HEK293 (cell line): ENCODE measurements around the gene ZNF117.
A peak's percentile ranks its signal among the peaks of the same experiment; 100 is the strongest.
"Not testable (repeated sequence)": the region's sequence is repeated elsewhere in the genome, so short reads cannot be mapped to it uniquely, and the experiment has no call there.

Source experiments
- CTCF ChIA-PET: fragments of 350-600 bp; formaldehyde crosslinking; extraction: SDS; loops from one replicate; lab custom pipeline; 2021; ENCODE audit warnings: antibody characterized with exemption; lab: Yijun Ruan, JAX
- POLR2A ChIA-PET: fragments of 300-600 bp; formaldehyde crosslinking; extraction: SDS; loops from one replicate; lab custom pipeline; 2020; ENCODE audit warnings: antibody characterized with exemption, inconsistent platforms; lab: Yijun Ruan, JAX
- H3K27ac ChIP-seq: fragments of 200-500 bp; sonication (Bioruptor generic); 2 replicates; pipeline ENCODE4 v1.5.1; 2014; ENCODE audit warnings: low read depth, low read length, control low read depth, inconsistent platforms; ENCODE audit errors: extremely low read depth
- H3K36me3 ChIP-seq, 2 experiments: fragments of 200-500 bp in 1 of 2; sonication (Bioruptor generic) in 1 of 2; 1 replicate in 1 of 2; 2 replicates in 1 of 2; pipeline ENCODE4 v1.5.1; 2014 to 2017; ENCODE audit warnings: inconsistent platforms in 2 of 2, low read length in 2 of 2; ENCODE audit not compliant: control insufficient read depth in 2 of 2, insufficient read depth in 1 of 2
- H3K4me1 ChIP-seq: fragments of 200-500 bp; sonication (Bioruptor generic); 2 replicates; pipeline ENCODE4 v1.5.1; 2014; ENCODE audit warnings: mild to moderate bottlenecking, low read length, inconsistent platforms; ENCODE audit not compliant: control insufficient read depth, insufficient read depth
- H3K4me3 ChIP-seq: 2 replicates; pipeline ENCODE4 v1.5.1; 2011; ENCODE audit warnings: low read depth, mild to moderate bottlenecking, control low read depth, low read length, moderate library complexity
- H3K9me3 ChIP-seq: fragments of 200-500 bp; sonication (Bioruptor generic); 2 replicates; pipeline ENCODE4 v1.5.1; 2014; ENCODE audit warnings: low read depth, low read length, inconsistent platforms; ENCODE audit not compliant: control insufficient read depth, insufficient read depth
- ZNF146 ChIP-seq: fragments of 450-650 bp; formaldehyde crosslinking; IDR thresholded peaks from 2 replicates; pipeline ENCODE4 v1.5.1; 2016; ENCODE audit warnings: missing biosample characterization, missing genetic modification characterization
- ZNF335 ChIP-seq: fragments of 450-650 bp; formaldehyde crosslinking; conservative IDR thresholded peaks from 2 replicates; pipeline ENCODE4 v1.5.1; 2016; ENCODE audit warnings: missing biosample characterization, missing genetic modification characterization

The ZNF117 gene

DNA sequence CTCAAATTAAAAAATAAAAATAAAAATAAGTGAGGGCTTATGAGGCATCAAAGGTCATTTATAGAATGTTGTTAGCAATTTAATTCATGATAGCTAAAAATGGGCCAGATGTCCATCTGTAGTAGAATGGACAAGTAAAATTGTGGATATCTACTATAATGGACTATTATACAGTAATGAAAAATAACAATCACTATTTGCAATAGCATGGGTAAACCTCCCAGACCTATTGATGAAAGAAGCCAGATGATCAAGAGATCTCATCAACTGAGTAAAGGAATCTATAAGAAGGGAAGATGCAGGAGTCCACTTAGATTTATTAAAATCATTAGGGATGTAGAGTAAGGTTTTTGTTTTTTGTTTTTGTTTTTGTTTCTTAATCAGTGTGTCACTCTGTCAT lies 44.6 kb upstream of the ZNF117 start:
- H3K9me3 ChIP-seq, H3K4me1 ChIP-seq, H3K4me3 ChIP-seq, H3K36me3 ChIP-seq, CTCF ChIA-PET: not testable (repeated sequence)
- POLR2A ChIA-PET, result interaction anchor here (0.6 kb wide), 1 partner anchor 29 kb away, joined by 3 read pairs; no protein-coding TSS in a partner anchor
- TF ChIP-seq ZNF146 (tag by site-specific recombination), result peak; percentile 62
- TF ChIP-seq, all 188 proteins: peak for 1; not testable (repeated sequence) for 187
- not testable (repeated sequence) for H3K27ac ChIP-seq

DNA sequence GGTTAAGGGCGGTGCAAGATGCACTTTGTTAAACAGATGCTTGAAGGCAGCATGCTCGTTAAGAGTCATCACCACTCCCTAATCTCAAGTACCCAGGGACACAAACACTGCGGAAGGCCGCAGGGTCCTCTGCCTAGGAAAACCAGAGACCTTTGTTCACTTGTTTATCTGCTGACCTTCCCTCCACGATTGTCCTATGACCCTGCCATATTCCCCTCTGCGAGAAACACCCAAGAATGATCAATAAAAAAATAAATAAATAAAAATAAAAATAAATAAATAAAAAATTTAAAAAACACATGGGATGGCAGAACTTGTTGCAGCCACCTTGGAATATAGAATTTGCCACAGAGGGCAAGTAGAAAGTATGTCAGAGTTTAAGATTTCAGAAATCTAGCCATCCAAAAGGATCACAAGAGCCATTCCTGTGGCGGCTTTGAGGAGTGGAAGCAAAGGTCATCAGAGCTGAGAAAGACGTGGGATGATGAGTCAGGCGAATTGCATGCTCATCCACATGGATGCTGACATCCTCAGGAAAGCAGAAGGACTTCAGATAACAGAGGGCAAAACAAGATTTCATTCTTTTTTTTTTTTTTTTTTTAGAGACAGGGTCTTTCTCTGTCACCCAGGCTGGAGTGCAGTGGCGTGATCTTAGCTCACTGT lies 43.4 kb upstream of the ZNF117 start:
- H3K4me3 ChIP-seq, H3K9me3 ChIP-seq, H3K36me3 ChIP-seq, CTCF ChIA-PET, H3K4me1 ChIP-seq, H3K27ac ChIP-seq: not testable (repeated sequence)
- POLR2A ChIA-PET, result interaction anchor here (0.8 kb wide), 1 partner anchor 27 kb away, joined by 3 read pairs; the partner anchor contains the start of gene ERV3-1

DNA sequence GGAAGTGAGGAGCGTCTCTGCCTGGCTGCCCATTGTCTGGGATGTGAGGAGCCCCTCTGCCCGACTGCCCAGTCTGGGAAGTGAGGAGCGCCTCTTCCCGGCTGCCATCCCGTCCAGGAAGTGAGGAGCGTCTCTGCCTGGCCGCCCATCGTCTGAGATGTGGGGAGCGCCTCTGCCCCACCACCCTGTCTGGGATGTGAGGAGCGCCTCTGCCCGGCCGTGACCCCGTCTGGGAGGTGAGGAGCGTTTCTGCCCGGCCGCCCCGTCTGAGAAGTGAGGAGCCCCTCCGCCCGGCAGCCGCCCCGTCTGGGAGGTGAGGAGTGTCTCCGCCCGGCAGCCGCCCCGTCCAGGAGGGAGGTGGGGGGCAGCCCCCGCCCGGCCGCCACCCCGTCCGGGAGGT lies 42.6 kb upstream of the ZNF117 start:
- CTCF ChIA-PET, result interaction anchor here (0.6 kb wide), 1 partner anchor 94 kb away, joined by 4 read pairs; no protein-coding TSS in a partner anchor
- H3K4me1 ChIP-seq, H3K36me3 ChIP-seq, H3K9me3 ChIP-seq, H3K4me3 ChIP-seq, H3K27ac ChIP-seq, POLR2A ChIA-PET: not testable (repeated sequence)

DNA sequence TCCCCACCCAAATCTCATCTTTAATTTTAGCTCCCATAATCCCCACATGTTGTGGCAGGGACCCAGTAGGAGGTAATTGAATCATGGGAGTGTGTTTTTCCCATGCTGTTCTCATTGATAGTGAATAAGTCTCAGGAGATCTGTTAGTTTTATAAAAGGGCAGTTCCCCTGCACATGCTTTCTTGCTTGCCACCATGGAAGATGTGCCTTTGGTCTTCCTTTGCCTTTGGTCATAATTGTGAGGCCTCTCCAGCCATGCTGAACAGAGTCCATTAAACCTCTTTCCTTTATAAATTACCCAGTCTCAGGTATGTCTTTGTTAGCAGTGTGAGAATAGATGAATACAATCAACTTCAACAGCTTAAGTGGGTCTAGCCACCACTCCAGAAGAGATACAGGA lies 34.2 kb upstream of the ZNF117 start:
- CTCF ChIA-PET, H3K36me3 ChIP-seq, H3K27ac ChIP-seq, H3K4me3 ChIP-seq, H3K4me1 ChIP-seq, H3K9me3 ChIP-seq, POLR2A ChIA-PET: not testable (repeated sequence)

DNA sequence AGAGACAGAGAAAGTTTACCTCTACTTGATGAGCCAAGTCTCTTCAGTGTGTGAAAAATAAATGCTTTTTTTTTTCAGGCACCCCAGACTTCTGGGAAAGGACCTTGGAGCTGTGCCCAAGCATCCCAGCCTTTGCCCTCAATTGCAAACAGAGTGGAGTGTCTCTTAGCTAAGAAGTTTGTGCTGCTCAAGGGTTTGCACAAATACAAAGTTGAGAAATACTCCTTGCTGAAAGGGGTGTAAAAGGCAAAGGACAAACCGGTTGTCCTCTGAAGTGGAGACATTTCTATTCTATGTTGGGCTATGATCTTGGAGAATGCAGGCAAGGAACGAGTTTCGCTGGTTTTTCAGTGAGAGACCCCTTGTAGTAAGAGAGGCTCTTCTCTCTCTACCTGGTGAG lies 30.1 kb upstream of the ZNF117 start:
- H3K36me3 ChIP-seq, H3K9me3 ChIP-seq, H3K27ac ChIP-seq, CTCF ChIA-PET, H3K4me3 ChIP-seq, H3K4me1 ChIP-seq: not testable (repeated sequence)
- POLR2A ChIA-PET, result interaction anchor here (0.7 kb wide), 1 partner anchor 33 kb away, joined by 5 read pairs; no protein-coding TSS in a partner anchor

DNA sequence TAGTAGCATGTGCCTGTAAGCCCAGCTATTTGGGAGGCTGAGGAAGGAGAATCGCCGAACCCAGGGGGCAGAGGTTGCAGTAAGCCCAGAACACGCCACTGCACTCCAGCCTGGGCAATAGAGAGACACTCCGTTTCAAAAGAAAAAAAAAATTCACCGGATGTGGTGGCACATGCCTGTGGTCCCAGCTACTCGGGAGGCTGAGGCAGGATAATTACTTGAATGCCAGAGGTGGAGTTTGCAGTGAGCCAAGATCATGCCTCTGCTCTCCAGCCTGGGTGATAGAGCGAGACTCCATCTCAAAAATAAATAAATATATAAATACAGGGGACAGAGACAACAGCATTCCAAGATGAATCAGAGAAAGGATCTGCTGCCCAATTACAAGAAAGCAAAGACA lies 19.0 kb upstream of the ZNF117 start:
- H3K27ac ChIP-seq, H3K9me3 ChIP-seq, H3K4me1 ChIP-seq, CTCF ChIA-PET, POLR2A ChIA-PET, H3K4me3 ChIP-seq, H3K36me3 ChIP-seq: not testable (repeated sequence)

DNA sequence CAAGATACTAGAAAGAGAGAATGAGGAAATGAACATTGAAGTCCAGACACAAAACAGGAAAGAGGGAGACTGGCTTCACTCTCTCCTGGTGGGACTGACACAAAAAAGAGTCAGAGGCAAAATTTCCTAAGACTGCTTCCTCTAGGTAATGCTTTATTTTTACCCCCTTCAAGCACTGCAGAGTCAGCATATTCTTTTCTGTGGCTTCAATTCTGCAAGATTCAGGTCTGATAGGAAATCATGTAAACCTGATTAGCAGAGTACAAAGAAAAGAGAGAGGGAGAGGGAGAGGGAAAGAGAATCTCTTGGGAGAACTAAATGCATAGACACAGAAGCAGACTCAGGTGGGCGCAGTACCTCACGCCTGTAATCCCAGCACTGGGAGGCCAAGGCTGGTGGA lies 18.6 kb upstream of the ZNF117 start:
- CTCF ChIA-PET, POLR2A ChIA-PET, H3K4me1 ChIP-seq, H3K27ac ChIP-seq, H3K36me3 ChIP-seq, H3K4me3 ChIP-seq, H3K9me3 ChIP-seq: not testable (repeated sequence)

DNA sequence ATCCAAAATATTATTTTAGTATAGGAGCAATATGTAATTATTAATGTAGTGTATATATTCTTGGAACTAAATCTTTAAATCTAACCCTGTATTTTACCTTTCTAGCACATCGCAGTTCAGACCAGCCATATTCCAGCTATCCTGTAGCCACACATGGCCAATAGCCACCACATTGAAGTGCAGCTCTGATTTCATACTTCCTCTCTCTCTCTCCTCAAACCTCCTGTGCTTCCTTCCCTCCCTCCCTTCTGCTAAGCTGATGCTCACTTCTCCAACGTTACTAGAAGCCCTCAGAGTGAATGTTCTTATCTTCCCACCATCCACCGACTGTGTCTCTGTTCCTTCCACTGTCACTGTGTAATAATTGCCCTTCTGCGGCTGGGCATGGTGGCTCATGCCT lies 16.2 kb upstream of the ZNF117 start:
- H3K4me1 ChIP-seq, H3K27ac ChIP-seq, H3K9me3 ChIP-seq, H3K4me3 ChIP-seq, H3K36me3 ChIP-seq: not testable (repeated sequence)
- ChIA-PET POLR2A (interaction anchor here (0.5 to 2.2 kb wide), 12 partner anchors 12 to 444 kb away, joined by 3 to 34 read pairs (median 5); partner anchors contain the start of genes ZNF138, ZNF273, ZNF680 and ZNF92), CTCF (interaction anchor here (1.4 kb wide), 1 partner anchor 56 kb away, joined by 3 read pairs; no protein-coding TSS in a partner anchor)
- TF ChIP-seq ZNF335, result peak; percentile 13; the same call in 1 of the 2 replicates
